Activated naive CD4-positive, alpha-beta T cell treated with anti-CD3 and anti-CD28 coated beads for 36 hours (primary cell): Measurements from ENCODE around the gene LCA5L. TPM values are rescaled to one million over a fixed set of nuclear protein-coding genes. Genes with fewer than 3 reads are reported as not detected.
"Not testable (repeated sequence)": the region's sequence is repeated elsewhere in the genome, so short reads cannot be mapped to it uniquely, and the experiment has no call there.

Experiments used
- CTCF ChIA-PET: fragments of 350-600 bp; sonication (Branson Sonifier 250); formaldehyde crosslinking; loops from one replicate; lab custom pipeline; 2021; ENCODE audit warnings: antibody characterized with exemption; lab: Charles Lee
- DNase-seq: peaks from one replicate; pipeline ENCODE4 v3.0.0-alpha.2; 2020
- H3K27ac Mint-ChIP-seq: one replicate; pipeline ENCODE4 v1.8.0; 2021; ENCODE audit warnings: mild to moderate bottlenecking, mixed read lengths
- H3K27me3 Mint-ChIP-seq: one replicate; pipeline ENCODE4 v1.8.0; 2021; ENCODE audit warnings: low read depth, mixed read lengths
- H3K36me3 Mint-ChIP-seq: one replicate; pipeline ENCODE4 v1.8.0; 2021; ENCODE audit warnings: low read depth, mixed read lengths
- H3K4me1 Mint-ChIP-seq: one replicate; pipeline ENCODE4 v1.8.0; 2021; ENCODE audit warnings: low read depth, mixed read lengths
- H3K4me3 Mint-ChIP-seq: one replicate; pipeline ENCODE4 v1.8.0; 2021; ENCODE audit warnings: mild to moderate bottlenecking, moderate library complexity, mixed read lengths
- H3K9me3 Mint-ChIP-seq: one replicate; pipeline ENCODE4 v1.8.0; 2021; ENCODE audit warnings: mixed read lengths
- intact Hi-C: fragments of 100-400 bp; cut with micrococcal nuclease; formaldehyde crosslinking; loops from one replicate; pipeline ENCODE4 v1.15.1; 2023
- total RNA-seq, 2 experiments: library from RNA; stranded (reverse); gene quantifications; one replicate each; pipeline ENCODE4 v1.2.3, GENCODE V29; 2021

LCA5L gene
- total RNA-seq, 2 experiments from 2014 or later: 0.26 TPM; not detected in 1

- H3K27ac Mint-ChIP-seq: peak overlapping the region; percentile 79
Observed at GRCh38 chr21:39444421-39445180, 977 bp downstream of the LCA5L start.

GRCh38 chr21:39441502-39442475 is 3.8 kb downstream of the LCA5L start:
- Mint-ChIP-seq H3K27ac (no peak overlapping the region), H3K27me3 (peaks cover 16% of the 10 kb centered on the region), H3K36me3 (no peaks in the 10 kb centered on the region), H3K4me1 (peaks cover 17% of the 10 kb centered on the region), H3K9me3 (no peaks in the 10 kb centered on the region), H3K4me3 (no peak overlapping the region)
- CTCF ChIA-PET: interaction anchor here (0.6 to 2.3 kb wide), 16 partner anchors 10 to 460 kb away, joined by 3 to 14 read pairs (median 4); no protein-coding TSS in a partner anchor
- intact Hi-C loops: loop anchor here (10.0 kb wide), 2 partner anchors 677 to 707 kb away; no protein-coding TSS in a partner anchor
- peak; percentile 60 for DNase-seq

More at GRCh38 chr21:39444421-39445180, 977 bp downstream of the LCA5L start:
- peak overlapping the region; percentile 95 for H3K4me3 Mint-ChIP-seq
- DNase-seq: peak; percentile 11
- no peaks in the 10 kb centered on the region for H3K9me3 Mint-ChIP-seq
- H3K4me1 Mint-ChIP-seq: peaks cover 23% of the 10 kb centered on the region
- H3K27me3 Mint-ChIP-seq: peaks cover 9% of the 10 kb centered on the region
- intact Hi-C loops: loop anchor here (1.0 to 10.0 kb wide), 6 partner anchors 57 to 710 kb away; partner anchors contain the start of genes HMGN1 and PSMG1
- no peaks in the 10 kb centered on the region for H3K36me3 Mint-ChIP-seq
- CTCF ChIA-PET: interaction anchor here (0.8 to 1.1 kb wide), 2 partner anchors 17 to 64 kb away, joined by 3 to 4 read pairs; a partner anchor contains a TSS

GRCh38 chr21:39439232-39439631 is 6.3 kb downstream of the LCA5L start:
- Mint-ChIP-seq H3K9me3 (no peaks in the 10 kb centered on the region), H3K4me3 (no peak overlapping the region)
- intact Hi-C loops: no loop called here

GRCh38 chr21:39434950-39435349 is 10.6 kb downstream of the LCA5L start:
- H3K9me3 Mint-ChIP-seq: no peaks in the 10 kb centered on the region
- no peak for DNase-seq
- no peak overlapping the region for H3K4me3 Mint-ChIP-seq
- H3K4me1 Mint-ChIP-seq: no peaks in the 10 kb centered on the region
- no peak overlapping the region for H3K27ac Mint-ChIP-seq
- CTCF ChIA-PET: no interaction called here
- H3K27me3 Mint-ChIP-seq: peaks cover 10% of the 10 kb centered on the region
- intact Hi-C loops: no loop called here
- no peaks in the 10 kb centered on the region for H3K36me3 Mint-ChIP-seq

More at GRCh38 chr21:39439232-39439631, 6.3 kb downstream of the LCA5L start:
- H3K27me3 Mint-ChIP-seq: peaks cover 15% of the 10 kb centered on the region
- CTCF ChIA-PET: no interaction called here
- H3K4me1 Mint-ChIP-seq: peaks cover 1% of the 10 kb centered on the region
- DNase-seq: no peak
- H3K27ac Mint-ChIP-seq: no peak overlapping the region
- no peaks in the 10 kb centered on the region for H3K36me3 Mint-ChIP-seq

- Mint-ChIP-seq H3K4me3 (no peak overlapping the region), H3K27me3 (peaks cover 3% of the 10 kb centered on the region), H3K4me1 (no peaks in the 10 kb centered on the region), H3K27ac (no peak overlapping the region), H3K36me3 (no peaks in the 10 kb centered on the region), H3K9me3 (no peaks in the 10 kb centered on the region)
- CTCF ChIA-PET: interaction anchor here (3.9 kb wide), 1 partner anchor 11 kb away, joined by 14 read pairs; no protein-coding TSS in a partner anchor
- no peak for DNase-seq
- intact Hi-C loops: no loop called here
Observed at GRCh38 chr21:39430954-39431353, 14.6 kb downstream of the LCA5L start.

GRCh38 chr21:39430457-39430856 is 15.1 kb downstream of the LCA5L start:
- H3K4me3 Mint-ChIP-seq: no peak overlapping the region
- no peak for DNase-seq
- no peak overlapping the region for H3K27ac Mint-ChIP-seq
- H3K36me3 Mint-ChIP-seq: no peaks in the 10 kb centered on the region
- CTCF ChIA-PET: interaction anchor here (3.9 kb wide), 1 partner anchor 11 kb away, joined by 14 read pairs; no protein-coding TSS in a partner anchor
- H3K27me3 Mint-ChIP-seq: peaks cover 3% of the 10 kb centered on the region
- H3K4me1 Mint-ChIP-seq: no peaks in the 10 kb centered on the region
- intact Hi-C loops: no loop called here
- H3K9me3 Mint-ChIP-seq: no peaks in the 10 kb centered on the region

- peaks cover 3% of the 10 kb centered on the region for H3K27me3 Mint-ChIP-seq
- DNase-seq: no peak
- no peaks in the 10 kb centered on the region for H3K9me3 Mint-ChIP-seq
- H3K36me3 Mint-ChIP-seq: no peaks in the 10 kb centered on the region
- CTCF ChIA-PET: interaction anchor here (3.9 kb wide), 1 partner anchor 12 kb away, joined by 14 read pairs; no protein-coding TSS in a partner anchor
- intact Hi-C loops: no loop called here
- no peak overlapping the region for H3K4me3 Mint-ChIP-seq
- no peaks in the 10 kb centered on the region for H3K4me1 Mint-ChIP-seq
- no peak overlapping the region for H3K27ac Mint-ChIP-seq
Observed at GRCh38 chr21:39430016-39430415, 15.6 kb downstream of the LCA5L start.

- Mint-ChIP-seq H3K27ac (no peak overlapping the region), H3K36me3 (no peaks in the 10 kb centered on the region), H3K27me3 (peaks cover 3% of the 10 kb centered on the region), H3K4me1 (no peaks in the 10 kb centered on the region), H3K4me3 (no peak overlapping the region), H3K9me3 (no peaks in the 10 kb centered on the region)
- CTCF ChIA-PET: interaction anchor here (3.9 kb wide), 1 partner anchor 12 kb away, joined by 14 read pairs; no protein-coding TSS in a partner anchor
- intact Hi-C loops: no loop called here
- DNase-seq: no peak
Observed at GRCh38 chr21:39429445-39429844, 16.1 kb downstream of the LCA5L start.

- H3K27ac Mint-ChIP-seq: no peak overlapping the region
- H3K9me3 Mint-ChIP-seq: no peaks in the 10 kb centered on the region
- no peaks in the 10 kb centered on the region for H3K27me3 Mint-ChIP-seq
- H3K4me3 Mint-ChIP-seq: no peak overlapping the region
- DNase-seq: no peak
- no peaks in the 10 kb centered on the region for H3K4me1 Mint-ChIP-seq
- CTCF ChIA-PET: no interaction called here
- intact Hi-C loops: no loop called here
- no peaks in the 10 kb centered on the region for H3K36me3 Mint-ChIP-seq
Observed at GRCh38 chr21:39422527-39423241, 22.9 kb downstream of the LCA5L start.

- H3K4me3 Mint-ChIP-seq, H3K36me3 Mint-ChIP-seq, intact Hi-C loops, H3K4me1 Mint-ChIP-seq, H3K27me3 Mint-ChIP-seq, DNase-seq, H3K9me3 Mint-ChIP-seq, H3K27ac Mint-ChIP-seq: not testable (repeated sequence)
- CTCF ChIA-PET: interaction anchor here (0.9 to 1.9 kb wide), 2 partner anchors 23 to 27 kb away, joined by 4 to 7 read pairs; no protein-coding TSS in a partner anchor
Observed at GRCh38 chr21:39419204-39419603, 26.4 kb downstream of the LCA5L start.

- H3K9me3 Mint-ChIP-seq: peaks cover 5% of the 10 kb centered on the region
- peaks cover 15% of the 10 kb centered on the region for H3K36me3 Mint-ChIP-seq
- CTCF ChIA-PET: no interaction called here
- peak; percentile 14 for DNase-seq
- H3K27ac Mint-ChIP-seq: no peak overlapping the region
- H3K4me1 Mint-ChIP-seq: no peaks in the 10 kb centered on the region
- intact Hi-C loops: no loop called here
- no peaks in the 10 kb centered on the region for H3K27me3 Mint-ChIP-seq
- H3K4me3 Mint-ChIP-seq: no peak overlapping the region
Observed at GRCh38 chr21:39406065-39406464, 39.5 kb downstream of the LCA5L start.
